Hematopoietic multipotent progenitor cell treated with erythropoietin and hydrocortisone succinate and interleukin-3 and kit ligand, for 17 days (in vitro differentiated cells): ENCODE measurements around the gene NBPF3.
"Not testable (repeated sequence)": the region's sequence is repeated elsewhere in the genome, so short reads cannot be mapped to it uniquely, and the experiment has no call there.

ENCODE experiments used
- DNase-seq: peaks from one replicate; pipeline ENCODE4 v3.0.0-alpha.2; 2015; ENCODE audit warnings: low spot score

Gene NBPF3

GRCh38 chr1:21439721-21440629, at the start of gene NBPF3:
TSS of gene NBPF3 (plus strand) at chr1:21440137. CDS start at chr1:21445087, 4,950 bp downstream.
- DNase-seq = peak; percentile 60

GRCh38 chr1:21391497-21391896, 48.4 kb upstream of the NBPF3 start:
- DNase-seq = no peak

- no peak for DNase-seq
Measured at GRCh38 chr1:21392587-21393263, 47.2 kb upstream of the NBPF3 start.

- no peak for DNase-seq
Measured at GRCh38 chr1:21396516-21396915, 43.4 kb upstream of the NBPF3 start.

GRCh38 chr1:21397813-21398188, 42.1 kb upstream of the NBPF3 start:
- DNase-seq = no peak

GRCh38 chr1:21401726-21402346, 38.1 kb upstream of the NBPF3 start:
- DNase-seq = not testable (repeated sequence)

- no peak for DNase-seq
Measured at GRCh38 chr1:21406659-21407058, 33.3 kb upstream of the NBPF3 start.

GRCh38 chr1:21409897-21410296, 30.0 kb upstream of the NBPF3 start:
- DNase-seq = not testable (repeated sequence)

GRCh38 chr1:21414015-21414414, 25.9 kb upstream of the NBPF3 start:
- DNase-seq = no peak

GRCh38 chr1:21420378-21420777, 19.6 kb upstream of the NBPF3 start:
- DNase-seq = not testable (repeated sequence)

GRCh38 chr1:21421307-21421706, 18.6 kb upstream of the NBPF3 start:
- not testable (repeated sequence) for DNase-seq

GRCh38 chr1:21427798-21428480, 12.0 kb upstream of the NBPF3 start:
- DNase-seq = not testable (repeated sequence)

GRCh38 chr1:21428481-21429073, 11.4 kb upstream of the NBPF3 start:
- not testable (repeated sequence) for DNase-seq

GRCh38 chr1:21429210-21429609, 10.7 kb upstream of the NBPF3 start:
- not testable (repeated sequence) for DNase-seq

- DNase-seq = not testable (repeated sequence)
Measured at GRCh38 chr1:21430875-21431274, 9.1 kb upstream of the NBPF3 start.

- DNase-seq = no peak
Measured at GRCh38 chr1:21434394-21434793, 5.5 kb upstream of the NBPF3 start.

- DNase-seq = no peak
Measured at GRCh38 chr1:21435646-21436487, 4.1 kb upstream of the NBPF3 start.

GRCh38 chr1:21436488-21437340, 3.2 kb upstream of the NBPF3 start:
- no peak for DNase-seq

GRCh38 chr1:21437341-21437640, 2.6 kb upstream of the NBPF3 start:
- no peak for DNase-seq
